Inferior parietal cortex (tissue), 1 donor: ENCODE results near the gene MYPOP.

Experiments used
- DNase-seq: peaks from one replicate; pipeline ENCODE4 v3.0.0-alpha.2; 2016; ENCODE audit errors: extremely low spot score

The MYPOP gene

GRCh38 chr19:45901912-45902650 lies at the start of gene MYPOP:
TSS of gene MYPOP (minus strand) at chr19:45902613. CDS start at chr19:45901773, 840 bp downstream.
- no peak for DNase-seq

GRCh38 chr19:45947926-45948325 lies 45.5 kb upstream of the MYPOP start:
- DNase-seq, result no peak

GRCh38 chr19:45940515-45940805 lies 38.0 kb upstream of the MYPOP start:
- no peak for DNase-seq

GRCh38 chr19:45939792-45940514 lies 37.5 kb upstream of the MYPOP start:
- DNase-seq, result no peak

- DNase-seq, result no peak
Measured at GRCh38 chr19:45938733-45939319, 36.4 kb upstream of the MYPOP start.

GRCh38 chr19:45935267-45935666 lies 32.9 kb upstream of the MYPOP start:
- no peak for DNase-seq

- DNase-seq, result no peak
Measured at GRCh38 chr19:45934551-45935230, 32.3 kb upstream of the MYPOP start.

GRCh38 chr19:45933759-45934158 lies 31.3 kb upstream of the MYPOP start:
- DNase-seq, result no peak

GRCh38 chr19:45931055-45931454 lies 28.6 kb upstream of the MYPOP start:
- DNase-seq, result no peak

- DNase-seq, result no peak
Measured at GRCh38 chr19:45929247-45929646, 26.8 kb upstream of the MYPOP start.

- peak; percentile 95 for DNase-seq
Measured at GRCh38 chr19:45927565-45928261, 25.3 kb upstream of the MYPOP start.

- DNase-seq, result no peak
Measured at GRCh38 chr19:45924891-45925447, 22.6 kb upstream of the MYPOP start.

- DNase-seq, result no peak
Measured at GRCh38 chr19:45922281-45922680, 19.9 kb upstream of the MYPOP start.

GRCh38 chr19:45920458-45920857 lies 18.0 kb upstream of the MYPOP start:
- DNase-seq, result no peak

- DNase-seq, result peak; percentile 56
Measured at GRCh38 chr19:45919678-45920077, 17.3 kb upstream of the MYPOP start.

GRCh38 chr19:45918721-45919120 lies 16.3 kb upstream of the MYPOP start:
- DNase-seq, result no peak

- DNase-seq, result peak; percentile 48
Measured at GRCh38 chr19:45917421-45918091, 15.1 kb upstream of the MYPOP start.

GRCh38 chr19:45913874-45914830 lies 11.7 kb upstream of the MYPOP start, which contains the start of gene NANOS2:
TSS of gene NANOS2 (minus strand) at chr19:45914778. CDS start at chr19:45914693, 85 bp downstream.
- DNase-seq, result no peak

- no peak for DNase-seq
Measured at GRCh38 chr19:45911291-45911690, 8.9 kb upstream of the MYPOP start.

- no peak for DNase-seq
Measured at GRCh38 chr19:45908956-45909355, 6.5 kb upstream of the MYPOP start.
